Islet precursor cell (in vitro differentiated cells): ENCODE data around the gene MBNL1.
"Not testable (repeated sequence)": the region's sequence is repeated elsewhere in the genome, so short reads cannot be mapped to it uniquely, and the experiment has no call there.

Experiments
- DNase-seq: peaks from one replicate; pipeline ENCODE4 v3.0.0-alpha.2; 2018

The MBNL1 gene

GRCh38 chr3:152416808-152417580, 148.3 kb downstream of the MBNL1 start:
- no peak for DNase-seq

DNA sequence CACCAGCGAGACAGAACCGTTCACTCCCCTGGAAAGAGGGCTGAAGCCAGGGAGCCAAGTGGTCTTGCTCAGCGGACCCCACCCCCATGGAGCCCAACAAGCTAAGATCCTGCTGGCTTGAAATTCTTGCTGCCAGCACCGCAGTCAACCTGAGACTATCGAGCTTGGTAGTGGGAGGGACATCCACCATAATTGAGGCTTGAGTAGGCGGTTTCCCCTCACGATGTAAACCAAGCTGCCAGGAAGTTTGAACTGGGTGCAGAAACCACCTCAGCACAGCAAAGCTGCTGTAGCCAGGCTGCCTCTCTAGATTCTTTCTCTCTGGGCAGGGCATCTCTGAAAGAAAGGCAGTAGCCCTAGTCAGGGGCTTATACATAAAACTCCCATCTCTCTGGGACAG, 151.0 kb downstream of the MBNL1 start:
- DNase-seq = no peak

GRCh38 chr3:152421162-152421561, 152.4 kb downstream of the MBNL1 start:
- DNase-seq = no peak

DNA sequence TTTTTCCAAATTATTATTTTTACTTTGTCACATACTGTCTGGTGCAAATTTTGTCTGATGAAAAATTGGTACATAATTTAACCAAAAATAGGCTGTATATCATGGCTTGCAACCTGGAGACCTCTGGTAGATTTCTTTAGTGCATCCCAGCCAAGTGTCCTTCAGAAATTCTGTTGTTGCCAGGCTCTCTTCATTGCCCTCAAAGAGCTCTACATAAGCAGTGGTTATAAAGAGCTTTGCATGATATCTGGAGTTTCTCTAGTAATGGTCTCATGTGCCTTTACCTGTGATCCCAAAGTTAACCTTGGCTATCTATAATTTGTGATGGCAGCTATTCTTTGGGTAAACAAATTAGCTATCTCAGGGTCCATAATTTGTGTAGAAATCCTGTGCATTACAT, 157.7 kb downstream of the MBNL1 start:
- no peak for DNase-seq

GRCh38 chr3:152428577-152428976, 159.8 kb downstream of the MBNL1 start:
- DNase-seq = peak; percentile 57

GRCh38 chr3:152430223-152431002, 161.7 kb downstream of the MBNL1 start:
- DNase-seq = peak; percentile 57

- DNase-seq = no peak
Measured at GRCh38 chr3:152434142-152434541, 165.4 kb downstream of the MBNL1 start.

- not testable (repeated sequence) for DNase-seq
Measured at GRCh38 chr3:152435210-152435609, 166.5 kb downstream of the MBNL1 start.

DNA sequence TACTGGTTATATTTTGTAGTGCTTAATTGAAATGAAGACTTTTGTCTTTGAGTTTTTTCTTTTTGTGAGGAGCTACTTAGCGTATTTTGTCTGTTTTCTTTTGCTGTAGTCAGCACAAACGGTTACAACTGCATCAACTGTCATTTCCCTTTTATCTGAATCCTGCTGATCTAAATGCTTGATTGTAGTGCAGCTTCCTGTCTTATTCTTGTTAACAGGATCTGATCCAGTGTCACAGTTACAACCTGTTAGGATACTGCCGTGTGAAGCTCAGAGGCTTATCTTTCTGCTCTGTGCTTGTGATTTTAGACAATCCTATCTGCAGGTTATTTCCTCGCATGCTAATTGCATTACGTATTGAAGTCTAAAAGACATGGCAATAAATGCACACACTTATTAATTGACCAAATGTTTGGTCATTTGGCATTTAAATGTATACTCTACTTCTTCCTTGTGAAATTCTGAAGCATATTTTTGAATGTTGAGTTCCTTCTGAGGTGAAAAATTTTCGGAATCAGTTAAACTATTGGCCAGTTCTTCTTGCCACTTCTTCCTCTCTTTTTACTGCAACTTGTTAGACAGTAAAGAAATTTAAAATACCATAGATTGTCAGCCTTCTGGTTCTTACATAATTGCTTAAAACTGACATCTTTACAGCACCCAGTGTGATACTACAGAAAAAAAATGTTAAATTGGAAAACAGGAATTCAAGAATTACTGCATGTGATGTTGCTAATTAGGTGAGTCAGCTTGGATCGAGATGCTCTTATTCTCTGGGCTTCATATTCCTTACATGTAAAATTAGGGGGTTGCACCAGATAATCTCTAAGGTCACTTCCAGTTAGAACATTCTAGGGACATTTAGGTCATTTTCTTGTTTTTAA, 168.2 kb downstream of the MBNL1 start:
- DNase-seq = no peak

GRCh38 chr3:152438181-152438580, 169.5 kb downstream of the MBNL1 start:
- no peak for DNase-seq

GRCh38 chr3:152438706-152439105, 170.0 kb downstream of the MBNL1 start:
- no peak for DNase-seq

DNA sequence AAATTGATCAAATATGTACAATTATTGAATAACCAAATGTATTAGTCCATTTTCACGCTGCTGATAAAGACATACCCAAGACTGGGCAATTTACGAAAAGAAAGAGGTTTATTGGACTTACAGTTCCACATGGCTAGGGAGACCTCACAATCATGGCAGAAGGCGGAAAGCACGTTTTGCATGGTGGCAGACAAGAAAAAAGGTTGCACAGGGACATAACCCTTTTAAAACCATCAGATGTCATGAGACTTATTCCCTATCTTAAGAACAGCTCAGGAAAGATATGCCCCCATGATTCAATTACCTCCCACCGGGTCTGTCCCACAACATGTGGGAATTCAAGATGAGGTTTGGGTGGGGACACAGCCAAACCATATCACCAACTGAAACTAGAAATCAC, 171.5 kb downstream of the MBNL1 start:
- DNase-seq = not testable (repeated sequence)

DNA sequence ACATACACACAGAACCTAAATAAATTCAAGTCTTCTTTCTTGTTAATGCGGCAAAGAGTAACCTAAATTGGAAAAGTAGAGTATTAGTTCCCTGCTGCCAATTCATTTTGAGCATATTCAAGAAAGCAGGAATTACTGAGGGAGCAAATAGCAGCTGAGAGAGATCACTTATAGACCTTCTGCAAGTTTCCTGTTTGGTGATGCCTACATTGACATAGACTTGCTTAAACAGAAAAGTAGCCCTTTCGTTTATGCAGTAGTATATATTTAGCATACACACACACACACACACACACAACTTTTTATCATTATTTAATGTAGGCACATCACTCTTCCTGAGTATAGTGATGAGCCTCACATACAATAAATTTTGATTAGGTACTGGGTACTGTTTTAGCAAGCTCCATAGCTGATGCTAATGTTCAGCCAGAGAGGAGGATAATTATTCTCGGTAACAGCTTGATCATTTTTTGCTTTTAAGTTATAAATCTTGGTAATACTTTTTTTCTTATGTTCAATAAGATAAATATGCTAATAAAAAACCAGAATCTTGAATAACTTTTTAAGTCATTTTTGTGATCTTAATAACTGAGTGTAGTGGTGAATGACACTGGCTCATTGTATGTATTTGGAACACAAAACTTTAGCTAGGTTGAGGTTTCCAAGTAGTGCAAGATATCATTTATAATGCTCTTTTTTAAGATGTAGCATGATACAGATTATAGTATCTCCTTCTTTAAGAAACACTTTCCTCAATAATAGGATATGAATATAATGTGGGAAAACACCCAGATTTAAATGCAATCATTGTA, 174.7 kb downstream of the MBNL1 start:
- no peak for DNase-seq

GRCh38 chr3:152444029-152444641, 175.4 kb downstream of the MBNL1 start:
- no peak for DNase-seq

DNA sequence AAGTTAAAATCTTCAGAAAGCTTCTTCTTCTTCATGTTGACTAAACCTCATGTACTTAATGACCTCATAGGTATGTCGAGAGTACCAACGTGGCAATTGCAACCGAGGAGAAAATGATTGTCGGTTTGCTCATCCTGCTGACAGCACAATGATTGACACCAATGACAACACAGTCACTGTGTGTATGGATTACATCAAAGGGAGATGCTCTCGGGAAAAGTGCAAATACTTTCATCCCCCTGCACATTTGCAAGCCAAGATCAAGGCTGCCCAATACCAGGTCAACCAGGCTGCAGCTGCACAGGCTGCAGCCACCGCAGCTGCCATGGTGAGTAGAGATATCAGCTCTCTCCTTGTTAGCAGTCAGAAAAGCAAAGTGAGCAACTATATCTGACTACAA, 176.5 kb downstream of the MBNL1 start:
- DNase-seq = no peak

GRCh38 chr3:152446495-152446894, 177.8 kb downstream of the MBNL1 start:
- DNase-seq = no peak

DNA sequence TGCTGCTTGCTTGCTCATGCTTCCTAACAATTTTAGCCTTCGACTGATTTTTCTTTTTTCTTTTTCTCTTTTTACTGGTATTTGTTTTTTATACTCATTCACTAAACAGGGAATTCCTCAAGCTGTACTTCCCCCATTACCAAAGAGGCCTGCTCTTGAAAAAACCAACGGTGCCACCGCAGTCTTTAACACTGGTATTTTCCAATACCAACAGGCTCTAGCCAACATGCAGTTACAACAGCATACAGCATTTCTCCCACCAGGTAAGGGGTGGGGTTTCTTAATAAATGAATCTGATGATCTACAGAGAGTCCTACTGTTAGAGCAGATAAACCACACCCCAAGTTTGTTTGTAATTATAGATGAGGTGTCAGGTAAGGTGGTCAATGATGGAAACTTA, 178.8 kb downstream of the MBNL1 start:
- DNase-seq = no peak

- DNase-seq = no peak
Measured at GRCh38 chr3:152448091-152448490, 179.4 kb downstream of the MBNL1 start.

GRCh38 chr3:152452318-152452717, 183.6 kb downstream of the MBNL1 start:
- DNase-seq = peak; percentile 97

- no peak for DNase-seq
Measured at GRCh38 chr3:152454076-152454875, 185.5 kb downstream of the MBNL1 start.

- DNase-seq = no peak
Measured at GRCh38 chr3:152455989-152456388, 187.3 kb downstream of the MBNL1 start.
